Chondrocyte (in vitro differentiated cells): ENCODE results near the gene RRP1B. TPM values are rescaled to one million over a fixed set of nuclear protein-coding genes. Genes with fewer than 3 reads are reported as not detected.

Experiments
- DNase-seq: peaks from one replicate; pipeline ENCODE4 v3.0.0; 2021; ENCODE audit warnings: mixed read lengths, low spot score
- H3K27ac Mint-ChIP-seq: one replicate; pipeline ENCODE4 v1.8.0; 2021; ENCODE audit warnings: mild to moderate bottlenecking, moderate library complexity, mixed read lengths; ENCODE audit not compliant: unreplicated experiment
- H3K27me3 Mint-ChIP-seq: 2 replicates; pipeline ENCODE4 v1.8.0; 2021; ENCODE audit warnings: low read depth, mixed read lengths
- H3K36me3 Mint-ChIP-seq: 2 replicates; pipeline ENCODE4 v1.8.0; 2021; ENCODE audit warnings: low read depth, mixed read lengths
- H3K4me1 Mint-ChIP-seq: 2 replicates; pipeline ENCODE4 v1.8.0; 2021; ENCODE audit warnings: low read depth, mild to moderate bottlenecking, mixed read lengths
- H3K4me3 Mint-ChIP-seq: one replicate; pipeline ENCODE4 v1.8.0; 2021; ENCODE audit warnings: mild to moderate bottlenecking, moderate library complexity, mixed read lengths; ENCODE audit not compliant: unreplicated experiment
- H3K9me3 Mint-ChIP-seq: 2 replicates; pipeline ENCODE4 v1.8.0; 2021; ENCODE audit warnings: low read depth, mixed read lengths
- CTCF ChIP-seq: fragments of 200-600 bp; sonication (generic); IDR thresholded peaks from 2 replicates; pipeline ENCODE4 v1.5.0; 2021; ENCODE audit warnings: antibody characterized with exemption, mild to moderate bottlenecking, moderate library complexity
- total RNA-seq: library from RNA; stranded (reverse); gene quantifications from 3 replicates; pipeline ENCODE4 v1.2.1, GENCODE V29; 2021

RRP1B gene
- total RNA-seq, 1 donor from 2014 or later: 24.5 TPM

GRCh38 chr21:43634618-43635017 lies 24.7 kb upstream of the RRP1B start:
- no peak overlapping the region for H3K4me3 Mint-ChIP-seq
- peaks cover 12% of the 10 kb centered on the region for H3K36me3 Mint-ChIP-seq
- DNase-seq: no peak
- peak overlapping the region; percentile 88 for H3K27ac Mint-ChIP-seq
- peaks cover 2% of the 10 kb centered on the region for H3K9me3 Mint-ChIP-seq
- no peaks in the 10 kb centered on the region for H3K27me3 Mint-ChIP-seq
- peaks cover 18% of the 10 kb centered on the region for H3K4me1 Mint-ChIP-seq
- no peak for TF ChIP-seq CTCF

- no peak for DNase-seq
- Mint-ChIP-seq H3K4me1 (peaks cover 24% of the 10 kb centered on the region), H3K4me3 (no peak overlapping the region), H3K36me3 (peaks cover 7% of the 10 kb centered on the region), H3K27ac (no peak overlapping the region), H3K27me3 (no peaks in the 10 kb centered on the region), H3K9me3 (no peaks in the 10 kb centered on the region)
- no peak for TF ChIP-seq CTCF
These were observed 23.9 kb upstream of the RRP1B start for GRCh38 chr21:43635436-43635835.

DNA sequence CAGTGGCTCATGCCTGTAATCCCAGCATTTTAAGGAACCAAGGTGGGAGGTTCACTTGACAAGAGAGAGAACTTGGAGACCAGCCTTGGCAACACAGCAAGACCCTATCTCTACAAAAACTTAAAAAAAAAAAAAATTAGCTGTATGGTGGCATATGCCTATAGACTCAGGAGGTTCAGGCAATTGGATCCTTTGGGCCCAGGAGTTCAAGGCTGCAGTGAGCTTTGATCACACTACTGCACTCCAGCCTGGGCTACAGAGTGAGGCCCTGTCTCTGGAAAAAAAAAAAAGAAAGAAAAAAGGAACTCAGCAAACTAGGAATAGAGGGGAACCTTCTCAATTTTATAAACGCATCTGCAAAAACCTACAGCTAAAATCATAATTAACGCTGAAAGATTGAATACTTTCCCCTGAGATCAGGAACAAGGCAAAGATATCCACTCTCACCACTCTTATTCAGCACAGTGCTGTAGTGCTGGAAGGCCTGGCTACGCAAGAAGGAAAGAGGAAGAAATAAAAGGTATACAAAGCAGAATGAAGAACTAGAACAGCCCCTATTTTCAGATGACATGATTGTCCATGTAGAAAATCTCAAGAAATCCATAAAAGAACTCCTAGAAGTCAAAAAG lies 21.7 kb upstream of the RRP1B start:
- peak overlapping the region; percentile 55 for H3K27ac Mint-ChIP-seq
- H3K36me3 Mint-ChIP-seq: no peaks in the 10 kb centered on the region
- H3K4me3 Mint-ChIP-seq: no peak overlapping the region
- no peaks in the 10 kb centered on the region for H3K27me3 Mint-ChIP-seq
- TF ChIP-seq CTCF: no peak
- H3K9me3 Mint-ChIP-seq: no peaks in the 10 kb centered on the region
- no peak for DNase-seq
- peaks cover 24% of the 10 kb centered on the region for H3K4me1 Mint-ChIP-seq

DNA sequence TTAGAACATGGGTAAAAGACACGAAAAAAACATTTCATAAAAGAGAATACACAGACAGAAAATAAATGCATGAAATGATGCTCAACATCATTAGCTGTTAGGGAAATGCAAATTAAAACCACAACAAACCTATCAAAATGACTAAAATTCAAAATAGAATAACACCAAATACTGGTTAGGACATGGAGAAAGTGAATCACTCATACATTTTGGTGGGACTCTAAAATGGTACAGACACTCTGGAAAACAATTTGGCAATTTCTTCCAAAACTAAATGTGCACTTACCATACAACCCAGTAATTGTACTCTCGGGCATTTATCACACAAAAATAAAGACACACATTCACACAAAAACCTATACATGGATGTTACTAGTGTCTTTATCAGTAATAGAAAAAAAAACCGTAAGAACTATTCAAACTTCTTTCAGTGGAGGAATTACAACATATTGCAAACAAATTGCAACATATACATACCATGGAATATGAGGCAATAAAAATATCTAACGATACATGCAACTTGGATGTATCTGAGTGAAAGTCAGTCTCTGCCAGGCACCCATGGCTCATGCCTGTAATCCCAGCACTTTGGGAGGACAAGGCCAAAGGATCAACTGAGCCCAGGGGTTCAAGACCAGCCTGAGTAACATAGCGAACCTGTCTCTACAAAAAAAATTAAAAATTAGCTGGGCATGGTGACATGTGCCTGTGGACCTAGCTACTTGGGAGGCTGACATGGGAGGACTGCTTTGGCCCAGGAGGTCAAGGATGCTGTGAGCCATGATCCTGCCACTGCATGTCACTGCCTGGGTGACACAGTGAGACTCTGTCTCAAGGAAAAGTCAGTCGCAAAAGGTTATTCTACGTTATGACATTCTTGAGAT lies 19.6 kb upstream of the RRP1B start:
- Mint-ChIP-seq H3K27me3 (no peaks in the 10 kb centered on the region), H3K36me3 (no peaks in the 10 kb centered on the region), H3K9me3 (no peaks in the 10 kb centered on the region), H3K27ac (peak overlapping the region; percentile 79), H3K4me1 (peaks cover 30% of the 10 kb centered on the region), H3K4me3 (no peak overlapping the region)
- TF ChIP-seq CTCF: no peak
- DNase-seq: no peak

DNA sequence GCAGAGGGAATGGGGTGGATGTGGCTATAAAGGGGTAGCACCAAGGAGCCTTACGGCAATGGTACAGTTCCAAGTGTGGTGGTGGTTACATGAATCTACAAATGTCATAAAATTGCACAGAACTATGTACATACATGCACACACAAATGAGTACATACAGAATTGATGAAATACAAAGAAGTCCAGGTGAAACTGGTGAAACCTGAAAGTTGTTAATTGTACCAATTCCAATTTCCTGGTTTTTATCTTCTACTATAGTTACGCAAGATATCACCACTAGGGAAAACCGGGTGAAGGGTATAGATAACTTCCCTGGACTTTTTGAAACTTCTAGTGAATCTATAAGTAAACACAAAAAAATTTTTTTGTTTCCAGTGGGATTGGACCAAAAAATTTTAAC lies 19.0 kb upstream of the RRP1B start:
- Mint-ChIP-seq H3K27ac (peak overlapping the region; percentile 79), H3K36me3 (no peaks in the 10 kb centered on the region), H3K4me3 (no peak overlapping the region), H3K9me3 (no peaks in the 10 kb centered on the region), H3K27me3 (no peaks in the 10 kb centered on the region), H3K4me1 (peaks cover 33% of the 10 kb centered on the region)
- no peak for DNase-seq
- no peak for TF ChIP-seq CTCF
